Measurements from ENCODE around the gene PYGM. TPM values are rescaled to one million over a fixed set of nuclear protein-coding genes. Genes with fewer than 3 reads are reported as not detected.

PYGM gene
- total and polyA plus RNA-seq, 2 of the 8 experiments (the other 6 are each of a cell fraction or from before 2014, with no cell fraction given) = 9.6 to 10.0 TPM

GRCh38 chr11:64741375-64742086, 18.2 kb downstream of the PYGM start:
- peak overlapping the region; percentile 83 for H3K18ac ChIP-seq (ENCODE audit: extremely low read depth, low read length)
- H2BK12ac ChIP-seq (ENCODE audit: low read depth, low read length) = peak overlapping the region; percentile 91; the same call in 1 of the 2 replicates
- peak overlapping the region; percentile 35; the same call in 1 of the 2 replicates for H4K8ac ChIP-seq (ENCODE audit: extremely low read depth, insufficient read depth, low read length)
- peak overlapping the region; percentile 86; the same call in 1 of the 2 replicates for H2BK5ac ChIP-seq (ENCODE audit: low read depth, low read length)
- H3K14ac ChIP-seq (ENCODE audit: insufficient read length) = no peak overlapping the region
- no peaks in the 10 kb centered on the region for H3K9me3 ChIP-seq (ENCODE audit: insufficient read depth in 2 of 2, low read depth in 1 of 2, low read length in 1 of 2)
- no peaks in the 10 kb centered on the region for H3K36me3 ChIP-seq (ENCODE audit: control insufficient read depth in 2 of 4, insufficient read depth in 4 of 4, low read length in 3 of 4)
- whole genome bisulfite sequencing, 2 experiments (ENCODE audit: extremely low coverage in 1 of 2, insufficient coverage in 1 of 2, insufficient read length in 1 of 2, insufficient replicate concordance in 2 of 2, low coverage in 1 of 2, low lambda C conversion rate in 2 of 2, missing lambda C conversion rate in 1 of 2) = 25% methylated on average over 23 of the region's 24 CpGs; no CpG with 5 or more reads in 1 of the 2 experiments
- H3K4me3 ChIP-seq (ENCODE audit: extremely low read depth in 1 of 4, insufficient read depth in 2 of 4, low read depth in 3 of 4, low read length in 4 of 4) = peak overlapping the region; percentile 46 to 67 (median 57)
- H2AFZ ChIP-seq (ENCODE audit: low read length) = no peak overlapping the region
- no peak overlapping the region for H3K27ac ChIP-seq (ENCODE audit: low read depth, low read length)
- peaks cover 4 to 36% (median 29%) of the 10 kb centered on the region in 4 experiments for H3K4me1 ChIP-seq (replicated peaks in 1 of 4; ENCODE audit: control insufficient read depth in 3 of 4, insufficient read depth in 4 of 4, low read length in 3 of 4)
- peak overlapping the region; percentile 88; the same call in 1 of the 2 replicates for H2AK5ac ChIP-seq (ENCODE audit: low read depth, low read length)
- peak in 1 of 2 experiments; percentile 71 for DNase-seq (ENCODE audit: low read depth in 1 of 2, low spot score in 2 of 2)
- no peak overlapping the region for H3K23ac ChIP-seq (ENCODE audit: insufficient read length)
- peaks cover 0 to 32% (median 19%) of the 10 kb centered on the region in 4 experiments; a peak in 5 of 7 replicates for H3K27me3 ChIP-seq (replicated peaks in 1 of 4; ENCODE audit: control insufficient read depth in 3 of 4, extremely low read depth in 1 of 4, insufficient read depth in 3 of 4, low read length in 3 of 4)
- H2BK20ac ChIP-seq (ENCODE audit: low read length) = no peak overlapping the region
- H2BK120ac ChIP-seq (replicated peaks; ENCODE audit: low read depth, low read length) = no peak overlapping the region
- H3K9ac ChIP-seq (replicated peaks in 1 of 4; ENCODE audit: extremely low read depth in 1 of 4, low read depth in 3 of 4, low read length in 3 of 4) = no peak overlapping the region
- peaks cover 35% of the 10 kb centered on the region for H3K23me2 ChIP-seq (ENCODE audit: low read depth, low read length)
- H2BK15ac ChIP-seq (ENCODE audit: low read length) = peak overlapping the region; percentile 81; the same call in 1 of the 2 replicates
- POLR2A ChIA-PET (ENCODE audit: partially characterized antibody) = interaction anchor here (0.7 to 42.9 kb wide), 8 partner anchors 8 to 72 kb away, joined by 3 to 1087 read pairs (median 6); partner anchors contain the start of genes PYGM and SF1
- no peaks in the 10 kb centered on the region; the same call in 1 of the 2 replicates for H3K79me1 ChIP-seq (ENCODE audit: low read depth, low read length)
- peak overlapping the region; percentile 23 for H4K5ac ChIP-seq (ENCODE audit: insufficient read length, low read depth, low read length)
- CTCF ChIA-PET (ENCODE audit: partially characterized antibody) = interaction anchor here (0.7 to 23.7 kb wide), 15 partner anchors 8 to 177 kb away, joined by 3 to 376 read pairs (median 6); partner anchors contain the start of genes MEN1 and PYGM
- no peaks in the 10 kb centered on the region for H3K79me2 ChIP-seq (ENCODE audit: control insufficient read depth in 1 of 2, insufficient read depth in 2 of 2, low read length in 2 of 2)
- H3K56ac ChIP-seq (replicated peaks; ENCODE audit: insufficient read length, low read depth, low read length) = no peak overlapping the region
- peak overlapping the region; percentile 85 to 87 for H3K4me2 ChIP-seq (ENCODE audit: insufficient read depth in 1 of 2, low read depth in 2 of 2, low read length in 2 of 2)
- H3K4ac ChIP-seq (replicated peaks; ENCODE audit: insufficient read length, low read depth, low read length) = no peak overlapping the region
- no peak for FAIRE-seq
- H4K91ac ChIP-seq (replicated peaks; ENCODE audit: insufficient read length, low read length) = peak overlapping the region; percentile 54
- H4K20me1 ChIP-seq (replicated peaks in 1 of 2; ENCODE audit: control insufficient read depth in 1 of 2, insufficient read depth in 2 of 2, low read length in 2 of 2) = no peaks in the 10 kb centered on the region
- no peak for TF ChIP-seq ATF2 (IDR thresholded peaks at IDR 0.05; ENCODE audit: low read length)
- TF ChIP-seq MAFK (IDR thresholded peaks at IDR 0.05; ENCODE audit: low read depth, low read length) = no peak
- TF ChIP-seq FOSL1 (IDR thresholded peaks at IDR 0.05; ENCODE audit: insufficient read depth, low read depth, low read length) = no peak
- no peak for TF ChIP-seq CEBPB (IDR thresholded peaks at IDR 0.05; ENCODE audit: low read depth, low read length)
- TF ChIP-seq NANOG (IDR thresholded peaks at IDR 0.05; ENCODE audit: insufficient read depth, low read depth, low read length, poor library complexity, severe bottlenecking) = no peak
- TF ChIP-seq SIN3A (conservative IDR thresholded peaks at IDR 0.05 in 1 of 2, IDR thresholded peaks at IDR 0.05 in 1 of 2; ENCODE audit: low read depth in 1 of 2, low read length in 2 of 2) = no peak
- no peak for TF ChIP-seq JUN (IDR thresholded peaks at IDR 0.05; ENCODE audit: low read depth, low read length)
- no peak for TF ChIP-seq SRF (IDR thresholded peaks at IDR 0.05; ENCODE audit: low read depth, low read length)
